ENCODE data around the gene NPNT. TPM values are rescaled to one million over a fixed set of nuclear protein-coding genes. Genes with fewer than 3 reads are reported as not detected.
"Not testable (repeated sequence)": the region's sequence is repeated elsewhere in the genome, so short reads cannot be mapped to it uniquely, and the experiment has no call there.

NPNT gene, protein sequence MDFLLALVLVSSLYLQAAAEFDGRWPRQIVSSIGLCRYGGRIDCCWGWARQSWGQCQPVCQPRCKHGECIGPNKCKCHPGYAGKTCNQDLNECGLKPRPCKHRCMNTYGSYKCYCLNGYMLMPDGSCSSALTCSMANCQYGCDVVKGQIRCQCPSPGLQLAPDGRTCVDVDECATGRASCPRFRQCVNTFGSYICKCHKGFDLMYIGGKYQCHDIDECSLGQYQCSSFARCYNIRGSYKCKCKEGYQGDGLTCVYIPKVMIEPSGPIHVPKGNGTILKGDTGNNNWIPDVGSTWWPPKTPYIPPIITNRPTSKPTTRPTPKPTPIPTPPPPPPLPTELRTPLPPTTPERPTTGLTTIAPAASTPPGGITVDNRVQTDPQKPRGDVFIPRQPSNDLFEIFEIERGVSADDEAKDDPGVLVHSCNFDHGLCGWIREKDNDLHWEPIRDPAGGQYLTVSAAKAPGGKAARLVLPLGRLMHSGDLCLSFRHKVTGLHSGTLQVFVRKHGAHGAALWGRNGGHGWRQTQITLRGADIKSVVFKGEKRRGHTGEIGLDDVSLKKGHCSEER
- total RNA-seq: under 0.01 TPM in 1 of 2 replicates, not detected in the other

GRCh38 chr4:105894660-105895582 is at the start of gene NPNT:
Gene NPNT (plus strand): TSS chr4:105895471. CDS start chr4:105895653, 182 bp downstream.
- no peak for TF ChIP-seq CTCF (IDR thresholded peaks at IDR 0.05; ENCODE audit: insufficient read depth, low read depth, low read length)
- no peak for DNase-seq (ENCODE audit: low read depth)
- peak within 1 kb of the TSS; percentile 3 for H3K4me3 ChIP-seq (ENCODE audit: low read depth, low read length)

DNA sequence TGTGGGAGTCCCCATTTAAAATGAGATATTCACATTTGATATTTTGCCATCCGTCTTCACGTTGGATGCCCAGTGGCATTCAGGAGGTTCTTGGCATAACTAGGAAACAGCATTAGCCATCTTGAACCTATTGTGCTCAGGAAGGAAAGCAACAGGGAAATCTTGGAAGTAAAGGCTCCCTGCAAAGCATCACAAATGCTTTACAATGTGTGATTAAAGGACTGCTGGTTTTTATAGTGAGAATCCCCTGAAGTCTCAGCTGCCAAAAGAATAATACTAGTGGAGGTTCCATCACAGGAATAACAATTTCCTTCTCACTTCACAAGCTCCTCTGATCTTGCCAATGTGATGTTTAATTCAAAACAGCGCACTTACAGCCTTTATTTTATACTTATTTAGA is 49.7 kb upstream of the NPNT start:
- TF ChIP-seq CTCF (IDR thresholded peaks at IDR 0.05; ENCODE audit: insufficient read depth, low read depth, low read length): no peak
- H3K4me3 ChIP-seq (ENCODE audit: low read depth, low read length): no peak overlapping the region
- DNase-seq (ENCODE audit: low read depth): no peak

DNA sequence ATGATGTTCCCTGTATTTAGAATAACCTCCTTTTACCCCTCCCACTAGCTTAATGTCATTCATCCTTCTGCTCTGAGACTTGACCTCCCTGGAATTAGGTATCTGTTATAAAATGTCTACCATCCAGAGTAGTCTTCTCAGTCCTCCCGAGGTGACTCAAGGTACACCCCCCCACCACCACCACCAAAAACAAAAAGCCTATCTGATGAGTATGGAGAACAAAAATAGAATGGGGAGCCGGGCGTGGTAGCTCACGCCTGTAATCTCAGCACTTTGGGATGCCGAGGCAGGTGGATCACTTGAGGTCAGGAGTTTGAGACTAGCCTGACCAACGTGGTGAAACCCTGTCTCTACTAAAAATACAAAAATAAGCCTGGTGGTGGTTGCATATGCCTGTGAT is 46.9 kb upstream of the NPNT start:
- not testable (repeated sequence) for H3K4me3 ChIP-seq (ENCODE audit: low read depth, low read length); DNase-seq (ENCODE audit: low read depth)

DNA sequence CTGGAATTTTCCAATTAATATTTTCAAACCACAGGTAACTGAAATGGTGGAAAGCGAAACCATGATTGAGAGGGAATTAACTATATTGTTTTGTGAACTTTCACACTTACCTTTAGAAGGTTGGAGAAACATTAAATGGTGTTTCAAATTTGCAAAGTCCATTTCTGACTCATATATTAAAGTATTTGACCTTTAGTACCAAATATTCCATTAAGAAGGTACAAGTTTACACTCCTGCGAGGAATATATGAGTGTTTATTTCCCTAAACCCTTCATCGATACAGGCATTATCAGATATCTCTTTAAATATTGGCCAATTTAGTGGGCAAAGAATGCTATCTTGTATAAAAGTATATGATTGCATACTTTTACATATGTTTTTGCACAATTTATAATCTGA is 44.1 kb upstream of the NPNT start:
- DNase-seq (ENCODE audit: low read depth): no peak
- no peak overlapping the region for H3K4me3 ChIP-seq (ENCODE audit: low read depth, low read length)
- TF ChIP-seq CTCF (IDR thresholded peaks at IDR 0.05; ENCODE audit: insufficient read depth, low read depth, low read length): no peak

GRCh38 chr4:105852230-105852629 is 43.0 kb upstream of the NPNT start:
- not testable (repeated sequence) for DNase-seq (ENCODE audit: low read depth); H3K4me3 ChIP-seq (ENCODE audit: low read depth, low read length)

DNA sequence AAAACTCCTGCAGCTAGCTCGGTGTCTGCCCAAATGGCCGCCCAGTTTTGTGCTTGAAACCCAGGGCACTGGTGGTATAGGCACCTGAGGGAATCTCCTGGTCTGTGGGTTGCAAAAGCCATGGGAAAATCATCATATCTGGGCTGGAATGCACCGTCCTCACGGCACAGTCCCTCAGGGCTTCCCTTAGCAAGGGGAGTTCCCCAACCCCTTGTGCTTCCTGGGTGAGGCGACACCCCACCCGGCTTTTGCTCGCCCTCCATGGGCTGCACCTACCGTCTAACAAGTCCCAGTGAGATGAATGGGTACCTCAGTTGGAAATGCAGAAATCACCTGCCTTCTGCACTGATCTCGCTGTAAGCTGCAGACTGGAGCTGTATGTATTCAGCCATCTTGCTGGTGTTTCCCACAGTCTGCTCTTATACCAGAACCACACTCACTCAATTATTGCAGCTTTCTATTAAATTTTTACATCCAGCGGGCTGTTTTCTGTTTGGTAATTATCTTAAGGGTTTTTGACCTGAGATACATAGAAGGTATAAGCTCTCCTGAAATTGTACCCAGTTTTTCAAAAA is 36.7 kb upstream of the NPNT start:
- no peak for TF ChIP-seq CTCF (IDR thresholded peaks at IDR 0.05; ENCODE audit: insufficient read depth, low read depth, low read length)
- DNase-seq (ENCODE audit: low read depth): no peak
- H3K4me3 ChIP-seq (ENCODE audit: low read depth, low read length): no peak overlapping the region

- peak; percentile 73 for DNase-seq (ENCODE audit: low read depth)
- no peak overlapping the region for H3K4me3 ChIP-seq (ENCODE audit: low read depth, low read length)
- no peak for TF ChIP-seq CTCF (IDR thresholded peaks at IDR 0.05; ENCODE audit: insufficient read depth, low read depth, low read length)
Measured at GRCh38 chr4:105859233-105859632, 36.0 kb upstream of the NPNT start.

All from fibroblast of villous mesenchyme (primary cell).